HepG2 (cell line): ENCODE measurements around the gene CIITA. TPM values are rescaled to one million over a fixed set of nuclear protein-coding genes. Genes with fewer than 3 reads are reported as not detected.

Source experiments
- ATAC-seq: fragments of 200-7000 bp; cut with Tn5 transposase; 3 replicates; pipeline ENCODE4 v1.9.1; 2020; ENCODE audit warnings: mild to moderate bottlenecking, moderate library complexity
- BruUV-seq: library from RNA; stranded (reverse); fragments of 400-500 nt; replicated peaks from 2 replicates; lab custom pipeline; 2021; lab: Mats Ljungman, UMichigan
- CTCF ChIA-PET: fragments of 300-600 bp; formaldehyde crosslinking; extraction: SDS; loops from one replicate; lab custom pipeline; 2021; ENCODE audit warnings: low total read pairs, inconsistent platforms, low intra/inter-chr PET ratio; lab: Yijun Ruan, JAX
- POLR2A ChIA-PET: fragments of 350-600 bp; sonication (Branson Sonifier 250); formaldehyde crosslinking; loops from one replicate; lab custom pipeline; 2020; ENCODE audit warnings: antibody characterized with exemption, inconsistent platforms; lab: Yijun Ruan, JAX
- DNase-seq: peaks from one replicate; pipeline ENCODE4 v3.0.0-alpha.2; 2015; ENCODE audit warnings: low spot score
- FAIRE-seq: peaks from 3 replicates; lab custom pipeline; 2011; peaks lifted over from hg19 to GRCh38; lab: Jason Lieb, UNC
- H2AFZ ChIP-seq: one replicate; pipeline ENCODE4 v1.6.1; 2011; ENCODE audit warnings: low read length, inconsistent platforms
- H3K27ac ChIP-seq: fragments of 300-600 bp; 3 replicates; pipeline ENCODE4 v1.8.0; 2011; ENCODE audit warnings: mixed run types, mild to moderate bottlenecking, mixed read lengths, low read length, inconsistent platforms; ENCODE audit not compliant: insufficient read depth; ENCODE audit errors: extremely low read length
- H3K27me3 ChIP-seq, 2 experiments: fragments of 200-600 bp in 1 of 2; 2 replicates in 1 of 2; 3 replicates in 1 of 2; pipeline versions ENCODE4 v1.6.0 to v1.8.0; 2011; ENCODE audit warnings: low read length in 2 of 2, mild to moderate bottlenecking in 2 of 2, moderate library complexity in 2 of 2, inconsistent platforms in 1 of 2; ENCODE audit not compliant: insufficient read depth in 2 of 2, control insufficient read depth in 1 of 2
- H3K36me3 ChIP-seq, 2 experiments: fragments of 200-600 bp in 1 of 2; replicated peaks in 1 of 2; 2 replicates in 1 of 2; 3 replicates in 1 of 2; pipeline versions ENCODE4 v1.5.1 to v1.8.0; 2011; ENCODE audit warnings: low read length in 2 of 2, inconsistent platforms in 1 of 2; ENCODE audit not compliant: insufficient read depth in 2 of 2, control insufficient read depth in 1 of 2
- H3K4me1 ChIP-seq: 2 replicates; pipeline ENCODE4 v1.5.1; 2012; ENCODE audit warnings: low read length, inconsistent platforms; ENCODE audit not compliant: insufficient read depth
- H3K4me2 ChIP-seq: 2 replicates; pipeline ENCODE4 v1.6.0; 2011; ENCODE audit warnings: low read depth, low read length, inconsistent platforms
- H3K4me3 ChIP-seq, 3 experiments: fragments of 200-600 bp in 1 of 3; sonication (generic), shearing (Covaris generic) in 1 of 3; replicated peaks in 1 of 3; 2 replicates each; pipeline ENCODE4 v1.5.1; 2011 to 2016; ENCODE audit warnings: low read length in 3 of 3, inconsistent platforms in 2 of 3, low read depth in 2 of 3, mild to moderate bottlenecking in 2 of 3, control low read depth in 1 of 3, mixed read lengths in 1 of 3; ENCODE audit not compliant: insufficient read depth in 1 of 3
- H3K79me2 ChIP-seq: one replicate; pipeline ENCODE4 v1.6.1; 2011; ENCODE audit warnings: low read length, inconsistent platforms; ENCODE audit not compliant: insufficient read depth
- H3K9ac ChIP-seq: 2 replicates; pipeline ENCODE4 v1.6.0; 2011; ENCODE audit warnings: mild to moderate bottlenecking, low read depth, low read length, inconsistent platforms; ENCODE audit not compliant: insufficient read depth
- H3K9me3 ChIP-seq: 2 replicates; pipeline ENCODE4 v1.5.1; 2012; ENCODE audit warnings: mild to moderate bottlenecking, low read length
- H4K20me1 ChIP-seq: 2 replicates; pipeline ENCODE4 v1.6.0; 2011; ENCODE audit warnings: inconsistent platforms, mild to moderate bottlenecking, low read length, moderate library complexity; ENCODE audit not compliant: insufficient read depth
- DMAP1 ChIP-seq: IDR thresholded peaks from 2 replicates; pipeline ENCODE4 v1.6.1; 2016
- HMG20A ChIP-seq: IDR thresholded peaks from 2 replicates; pipeline ENCODE4 v1.6.1; 2016; ENCODE audit warnings: borderline replicate concordance
- IRF2 ChIP-seq: IDR thresholded peaks from 2 replicates; pipeline ENCODE4 v1.6.1; 2018; ENCODE audit warnings: missing genetic modification reagents, missing compliant biosample characterization
- SRY ChIP-seq: sonication (generic); formaldehyde crosslinking; IDR thresholded peaks from 2 replicates; pipeline ENCODE4 v1.8.0; 2022; ENCODE audit warnings: mild to moderate bottlenecking, missing genetic modification reagents
- ZNF564 ChIP-seq: sonication (generic); formaldehyde crosslinking; IDR thresholded peaks from 2 replicates; pipeline ENCODE4 v1.8.1; 2023; ENCODE audit warnings: mild to moderate bottlenecking, missing genetic modification reagents
- ZNF674 ChIP-seq: sonication (generic); formaldehyde crosslinking; IDR thresholded peaks from 2 replicates; pipeline ENCODE4 v1.5.0; 2020; ENCODE audit warnings: low read depth, mild to moderate bottlenecking, missing genetic modification reagents
- WGBS: methylation state at CpG from one replicate; pipeline ENCODE4 v1.1.6; 2017; ENCODE audit warnings: low lambda C conversion rate; 5-methylcytosine and 5-hydroxymethylcytosine counted together
- in situ Hi-C: cut with HindIII; loops from 2 replicates; pipeline ENCODE4 v1.10.0; 2017; ENCODE audit warnings: low pct_unique_long_range_greater_than_20kb; ENCODE audit not compliant: extremely low pct_ligation_motif_present
- intact Hi-C: fragments of 100-400 bp; cut with micrococcal nuclease; formaldehyde crosslinking; loops from one replicate; pipeline ENCODE4 v1.10.0; 2022; ENCODE audit not compliant: unreplicated experiment
- polyA plus RNA-seq, 8 experiments: library from polyadenylated mRNA; depleted of rRNA in 3 of 8; stranded (reverse) in 7 of 8; unstranded in 1 of 8; fragments of >200 nt; fragmentation: Illumina TruSeq in 4 of 8; extraction: Trizol in 4 of 8; gene quantifications; 2 replicates each; pipeline versions ENCODE4 v1.2.1 to v1.2.3, GENCODE V29; 2011 to 2016; ENCODE audit warnings: low read depth in 4 of 8, missing spikeins in 1 of 8, mixed read lengths in 1 of 8; ENCODE audit not compliant: insufficient read depth in 1 of 8
- total RNA-seq, 5 experiments: library from RNA; depleted of rRNA; stranded (reverse); fragments of >200 nt; fragmentation: Illumina TruSeq; extraction: Trizol; gene quantifications; 2 replicates each; pipeline ENCODE4 v1.2.3, GENCODE V29; 2016; ENCODE audit warnings: low read depth in 1 of 5
- TF ChIP-seq, protein P1 (sequence below): IDR thresholded peaks from 2 replicates; pipeline ENCODE4 v1.6.1; 2016; ENCODE audit warnings: missing compliant biosample characterization, missing genetic modification reagents, borderline replicate concordance
- TF ChIP-seq, protein P2 (sequence below): sonication (generic); formaldehyde crosslinking; IDR thresholded peaks from 2 replicates; pipeline ENCODE4 v1.4.0; 2020; ENCODE audit warnings: mild to moderate bottlenecking, missing genetic modification reagents

The CIITA gene
- total and polyA plus RNA-seq, 2 of the 13 experiments (the other 11 are each of a cell fraction or from before 2014, with no cell fraction given) = 0.08 to 0.09 TPM

DNA sequence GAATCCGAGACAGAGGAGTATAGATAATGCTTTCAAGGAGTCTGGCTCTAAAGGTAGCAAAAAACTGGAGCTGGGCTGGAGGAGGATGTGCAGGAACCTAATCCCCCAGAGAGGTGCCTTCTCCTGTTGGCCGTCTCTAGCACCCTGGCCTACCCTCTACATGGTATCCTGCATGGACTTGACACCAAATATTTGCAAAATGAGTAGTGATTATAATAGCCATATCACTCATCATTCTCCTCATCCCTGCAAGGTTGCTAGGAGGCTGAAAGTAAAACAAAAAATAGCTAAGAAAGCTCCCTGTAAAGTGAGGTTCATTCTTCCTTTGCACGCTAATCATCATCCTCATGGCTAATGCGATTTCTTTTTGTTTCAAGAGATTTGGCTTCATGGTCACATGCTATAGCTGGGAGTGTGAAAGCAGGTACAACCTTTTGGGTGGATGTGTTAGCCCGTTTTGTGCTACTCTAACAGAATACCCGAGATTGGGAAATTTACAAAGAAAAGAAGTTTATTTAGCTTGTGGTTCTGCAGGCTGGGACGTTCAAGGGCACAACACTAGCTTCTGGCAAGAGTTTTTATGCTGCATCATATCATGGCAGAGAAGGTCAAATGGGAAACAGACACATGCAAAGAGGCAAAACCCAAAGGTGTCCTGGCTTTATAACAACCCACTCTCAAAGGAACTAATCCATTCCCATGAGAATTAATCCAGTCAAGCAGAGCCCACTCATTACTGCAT is 27.1 kb upstream of the CIITA start:
- Histone ChIP-seq H3K9me3 (no peaks in the 10 kb centered on the region), H2AFZ (no peak overlapping the region), H3K4me3 (no peak overlapping the region), H3K4me2 (no peak overlapping the region), H3K4me1 (peaks cover 6% of the 10 kb centered on the region; the same call in 1 of the 2 replicates), H3K36me3 (no peaks in the 10 kb centered on the region), H3K9ac (no peak overlapping the region), H3K79me2 (no peaks in the 10 kb centered on the region), H3K27ac (no peak overlapping the region), H3K27me3 (peaks cover 0 to 12% of the 10 kb centered on the region in 2 experiments; a peak in 2 of 5 replicates), H4K20me1 (no peaks in the 10 kb centered on the region)
- FAIRE-seq (no peak), ATAC-seq (no peak), DNase-seq (no peak)
- POLR2A ChIA-PET = no interaction called here
- TF ChIP-seq ZNF564 (CRISPR knock-in tag) = peak; percentile 89; the same call in 1 of the 2 replicates
- no peak for TF ChIP-seq SRY (CRISPR knock-in tag)
- no peak for TF ChIP-seq HMG20A
- TF ChIP-seq, protein P1, sequence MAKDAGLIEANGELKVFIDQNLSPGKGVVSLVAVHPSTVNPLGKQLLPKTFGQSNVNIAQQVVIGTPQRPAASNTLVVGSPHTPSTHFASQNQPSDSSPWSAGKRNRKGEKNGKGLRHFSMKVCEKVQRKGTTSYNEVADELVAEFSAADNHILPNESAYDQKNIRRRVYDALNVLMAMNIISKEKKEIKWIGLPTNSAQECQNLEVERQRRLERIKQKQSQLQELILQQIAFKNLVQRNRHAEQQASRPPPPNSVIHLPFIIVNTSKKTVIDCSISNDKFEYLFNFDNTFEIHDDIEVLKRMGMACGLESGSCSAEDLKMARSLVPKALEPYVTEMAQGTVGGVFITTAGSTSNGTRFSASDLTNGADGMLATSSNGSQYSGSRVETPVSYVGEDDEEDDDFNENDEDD (CRISPR knock-in tag) = no peak
- TF ChIP-seq, protein P2, sequence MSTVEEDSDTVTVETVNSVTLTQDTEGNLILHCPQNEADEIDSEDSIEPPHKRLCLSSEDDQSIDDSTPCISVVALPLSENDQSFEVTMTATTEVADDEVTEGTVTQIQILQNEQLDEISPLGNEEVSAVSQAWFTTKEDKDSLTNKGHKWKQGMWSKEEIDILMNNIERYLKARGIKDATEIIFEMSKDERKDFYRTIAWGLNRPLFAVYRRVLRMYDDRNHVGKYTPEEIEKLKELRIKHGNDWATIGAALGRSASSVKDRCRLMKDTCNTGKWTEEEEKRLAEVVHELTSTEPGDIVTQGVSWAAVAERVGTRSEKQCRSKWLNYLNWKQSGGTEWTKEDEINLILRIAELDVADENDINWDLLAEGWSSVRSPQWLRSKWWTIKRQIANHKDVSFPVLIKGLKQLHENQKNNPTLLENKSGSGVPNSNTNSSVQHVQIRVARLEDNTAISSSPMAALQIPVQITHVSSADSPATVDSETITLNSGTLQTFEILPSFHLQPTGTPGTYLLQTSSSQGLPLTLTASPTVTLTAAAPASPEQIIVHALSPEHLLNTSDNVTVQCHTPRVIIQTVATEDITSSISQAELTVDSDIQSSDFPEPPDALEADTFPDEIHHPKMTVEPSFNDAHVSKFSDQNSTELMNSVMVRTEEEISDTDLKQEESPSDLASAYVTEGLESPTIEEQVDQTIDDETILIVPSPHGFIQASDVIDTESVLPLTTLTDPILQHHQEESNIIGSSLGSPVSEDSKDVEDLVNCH (CRISPR knock-in tag) = no peak
- no peak for TF ChIP-seq DMAP1 (CRISPR knock-in tag)
- TF ChIP-seq ZNF674 (CRISPR knock-in tag) = no peak
- TF ChIP-seq IRF2 (CRISPR knock-in tag) = no peak
- intact Hi-C loops (no loop called here), in situ Hi-C loops (no loop called here)
- CTCF ChIA-PET = no interaction called here
- 18% methylated on average over 7 of the region's 7 CpGs for WGBS
- no TSS peak for BruUV-seq
